ENCODE results near the gene CYTH4. TPM values are rescaled to one million over a fixed set of nuclear protein-coding genes. Genes with fewer than 3 reads are reported as not detected.

CYTH4 gene
- total and polyA plus RNA-seq, 2 donors (not counting 3 experiments of a cell fraction or from before 2014, with no cell fraction given), result 0.06 TPM; not detected in 1

DNA sequence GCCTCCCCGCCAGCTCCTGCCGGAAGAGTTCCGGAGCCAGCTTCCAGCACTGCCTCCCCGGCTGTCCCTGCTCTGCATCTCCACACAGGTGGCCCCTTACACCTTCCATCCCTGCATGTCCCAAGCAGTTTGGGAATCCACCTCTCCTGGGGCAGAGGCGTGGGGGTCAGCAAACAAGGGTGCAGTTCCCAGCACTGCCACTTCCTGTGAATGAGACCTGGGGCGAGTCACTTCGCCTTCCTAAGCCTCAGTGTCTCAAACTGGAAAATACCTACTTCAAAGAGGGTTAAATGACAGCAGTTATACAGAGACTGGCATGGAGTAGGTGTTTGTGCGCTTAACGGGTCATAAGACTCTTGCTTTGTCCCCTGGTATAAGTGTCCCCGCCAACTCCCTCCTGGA is 5.2 kb downstream of the CYTH4 start:
- POLR2A ChIA-PET, result no interaction called here
- H3K9me3 ChIP-seq (replicated peaks; ENCODE audit: control insufficient read depth, insufficient read depth, low read length), result no peaks in the 10 kb centered on the region

More for the DNA sequence above, 5.2 kb downstream of the CYTH4 start:
- intact Hi-C loops (cut with micrococcal nuclease) (no loop called here), dilution Hi-C loops (cut with MboI; ENCODE audit: extremely low pct_ligation_motif_present, low sequenced_read_pairs) (no loop called here)
- Histone ChIP-seq H3K4me2 (ENCODE audit: insufficient read depth, low read length) (no peak overlapping the region), H4K20me1 (replicated peaks; ENCODE audit: control insufficient read depth, extremely low read depth, insufficient read depth, low read length) (no peaks in the 10 kb centered on the region), H3K27me3 (ENCODE audit: control insufficient read depth in 2 of 2, insufficient read depth in 2 of 2, low read length in 2 of 2) (peaks cover 2 to 4% of the 10 kb centered on the region in 2 experiments), H3K79me2 (ENCODE audit: control insufficient read depth, insufficient read depth, low read length) (no peaks in the 10 kb centered on the region), H2AFZ (ENCODE audit: low read depth, low read length) (no peak overlapping the region), H3K36me3 (ENCODE audit: control insufficient read depth in 2 of 2, extremely low read depth in 1 of 2, insufficient read depth in 2 of 2, low read length in 2 of 2) (no peaks in the 10 kb centered on the region), H3K27ac (ENCODE audit: insufficient read depth, low read depth, low read length) (no peak overlapping the region), H3K9ac (replicated peaks; ENCODE audit: extremely low read depth, insufficient read depth, low read length) (no peak overlapping the region), H3K4me1 (ENCODE audit: control insufficient read depth, extremely low read depth, insufficient read depth, low read length) (peaks cover 3% of the 10 kb centered on the region), H3K4me3 (replicated peaks in 1 of 3; ENCODE audit: insufficient read depth in 1 of 3, low read depth in 1 of 3, low read length in 3 of 3) (no peak overlapping the region), H3K9me1 (replicated peaks; ENCODE audit: control insufficient read depth, extremely low read depth, insufficient read depth, low read length) (no peaks in the 10 kb centered on the region)
- no TSS peak for BruUV-seq (replicated peaks)
- DNase-seq (ENCODE audit: low read depth, low spot score) (no peak), FAIRE-seq (no peak)
- CTCF ChIA-PET, result interaction anchor here (1.9 kb wide), 1 partner anchor 20 kb away, joined by 4 read pairs; no protein-coding TSS in a partner anchor
- TF ChIP-seq FOS (IDR thresholded peaks at IDR 0.05; ENCODE audit: borderline replicate concordance, insufficient read depth, low read length) (no peak), POLR2AphosphoS5 (IDR thresholded peaks at IDR 0.05; ENCODE audit: insufficient read depth, low read depth, low read length) (no peak), JUN (IDR thresholded peaks at IDR 0.05; ENCODE audit: borderline replicate concordance, insufficient read depth, insufficient read length, low read depth) (no peak), MYC (IDR thresholded peaks at IDR 0.05; ENCODE audit: low read depth, low read length) (no peak), POLR2A (IDR thresholded peaks at IDR 0.05; ENCODE audit: low read depth, low read length) (no peak), GATA2 (IDR thresholded peaks at IDR 0.05; ENCODE audit: insufficient read depth, insufficient read length, low read depth, low read length) (no peak), EZH2 (IDR thresholded peaks at IDR 0.05; ENCODE audit: borderline replicate concordance, low read depth, low read length, severe bottlenecking) (no peak)
- TF ChIP-seq, protein P1, sequence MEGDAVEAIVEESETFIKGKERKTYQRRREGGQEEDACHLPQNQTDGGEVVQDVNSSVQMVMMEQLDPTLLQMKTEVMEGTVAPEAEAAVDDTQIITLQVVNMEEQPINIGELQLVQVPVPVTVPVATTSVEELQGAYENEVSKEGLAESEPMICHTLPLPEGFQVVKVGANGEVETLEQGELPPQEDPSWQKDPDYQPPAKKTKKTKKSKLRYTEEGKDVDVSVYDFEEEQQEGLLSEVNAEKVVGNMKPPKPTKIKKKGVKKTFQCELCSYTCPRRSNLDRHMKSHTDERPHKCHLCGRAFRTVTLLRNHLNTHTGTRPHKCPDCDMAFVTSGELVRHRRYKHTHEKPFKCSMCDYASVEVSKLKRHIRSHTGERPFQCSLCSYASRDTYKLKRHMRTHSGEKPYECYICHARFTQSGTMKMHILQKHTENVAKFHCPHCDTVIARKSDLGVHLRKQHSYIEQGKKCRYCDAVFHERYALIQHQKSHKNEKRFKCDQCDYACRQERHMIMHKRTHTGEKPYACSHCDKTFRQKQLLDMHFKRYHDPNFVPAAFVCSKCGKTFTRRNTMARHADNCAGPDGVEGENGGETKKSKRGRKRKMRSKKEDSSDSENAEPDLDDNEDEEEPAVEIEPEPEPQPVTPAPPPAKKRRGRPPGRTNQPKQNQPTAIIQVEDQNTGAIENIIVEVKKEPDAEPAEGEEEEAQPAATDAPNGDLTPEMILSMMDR (IDR thresholded peaks at IDR 0.05; ENCODE audit: extremely low read depth in 1 of 2, insufficient read depth in 1 of 2, low read depth in 1 of 2, low read length in 2 of 2), result no peak
- TF ChIP-seq, protein P2, sequence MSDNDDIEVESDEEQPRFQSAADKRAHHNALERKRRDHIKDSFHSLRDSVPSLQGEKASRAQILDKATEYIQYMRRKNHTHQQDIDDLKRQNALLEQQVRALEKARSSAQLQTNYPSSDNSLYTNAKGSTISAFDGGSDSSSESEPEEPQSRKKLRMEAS (IDR thresholded peaks at IDR 0.05; ENCODE audit: insufficient read depth, insufficient read length), result no peak

All from endothelial cell of umbilical vein (primary cell).